Keratinocyte (primary cell): ENCODE data around the gene SLC1A1. TPM values are rescaled to one million over a fixed set of nuclear protein-coding genes. Genes with fewer than 3 reads are reported as not detected.

Experiments used
- DNase-seq: peaks from one replicate; pipeline ENCODE4 v3.0.0-alpha.2; 2011; ENCODE audit warnings: low read depth, missing footprints, low spot score
- FAIRE-seq: peaks from 2 replicates; lab custom pipeline; 2011; peaks lifted over from hg19 to GRCh38; lab: Jason Lieb, UNC
- H2AFZ ChIP-seq: 2 replicates; pipeline ENCODE4 v1.6.0; 2012; ENCODE audit warnings: low read length, control low read depth, inconsistent platforms; ENCODE audit not compliant: control insufficient read depth
- H3K27ac ChIP-seq: 2 replicates; pipeline ENCODE4 v1.5.1; 2011; ENCODE audit warnings: low read length; ENCODE audit not compliant: control insufficient read depth, insufficient read depth
- H3K27me3 ChIP-seq: 3 replicates; pipeline ENCODE4 v1.6.0; 2011; ENCODE audit warnings: low read length; ENCODE audit not compliant: control insufficient read depth, insufficient read depth; ENCODE audit errors: extremely low read depth
- H3K36me3 ChIP-seq, 2 experiments: 2 replicates in 1 of 2; 3 replicates in 1 of 2; pipeline ENCODE4 v1.5.1; 2011; ENCODE audit warnings: low read length in 2 of 2, mild to moderate bottlenecking in 1 of 2; ENCODE audit not compliant: control insufficient read depth in 2 of 2, insufficient read depth in 2 of 2; ENCODE audit errors: extremely low read depth in 1 of 2
- H3K4me1 ChIP-seq: 3 replicates; pipeline ENCODE4 v1.5.1; 2011; ENCODE audit warnings: low read length; ENCODE audit not compliant: control insufficient read depth, insufficient read depth; ENCODE audit errors: extremely low read depth
- H3K4me2 ChIP-seq: 3 replicates; pipeline ENCODE4 v1.6.0; 2011; ENCODE audit warnings: low read depth, low read length; ENCODE audit not compliant: control insufficient read depth, insufficient read depth; ENCODE audit errors: extremely low read depth
- H3K4me3 ChIP-seq, 3 experiments: fragments of 200-600 bp in 1 of 3; sonication (generic) in 1 of 3; 2 replicates in 2 of 3; 3 replicates in 1 of 3; pipeline ENCODE4 v1.5.1; 2011 to 2016; ENCODE audit warnings: low read length in 3 of 3, mild to moderate bottlenecking in 3 of 3, control low read depth in 2 of 3, inconsistent platforms in 1 of 3, low read depth in 1 of 3, mixed read lengths in 1 of 3, mixed run types in 1 of 3, moderate library complexity in 1 of 3; ENCODE audit not compliant: control insufficient read depth in 2 of 3, insufficient read depth in 2 of 3; ENCODE audit errors: extremely low read depth in 1 of 3
- H3K79me2 ChIP-seq: 2 replicates; pipeline ENCODE4 v1.6.0; 2012; ENCODE audit warnings: low read length; ENCODE audit not compliant: control insufficient read depth, insufficient read depth
- H3K9ac ChIP-seq: 3 replicates; pipeline ENCODE4 v1.6.0; 2011; ENCODE audit warnings: low read length; ENCODE audit not compliant: control insufficient read depth, insufficient read depth; ENCODE audit errors: extremely low read depth
- H3K9me1 ChIP-seq: 3 replicates; pipeline ENCODE4 v1.6.0; 2011; ENCODE audit warnings: low read length; ENCODE audit not compliant: control insufficient read depth, insufficient read depth; ENCODE audit errors: extremely low read depth
- H3K9me3 ChIP-seq: 2 replicates; pipeline ENCODE4 v1.5.1; 2012; ENCODE audit warnings: low read depth, low read length; ENCODE audit not compliant: control insufficient read depth
- H4K20me1 ChIP-seq: 3 replicates; pipeline ENCODE4 v1.6.0; 2011; ENCODE audit warnings: low read length; ENCODE audit not compliant: control insufficient read depth, insufficient read depth; ENCODE audit errors: extremely low read depth
- EZH2 ChIP-seq: IDR thresholded peaks from one replicate; pipeline ENCODE4 v1.6.1; 2012; ENCODE audit warnings: inconsistent platforms, mild to moderate bottlenecking, low read length, moderate library complexity
- dilution Hi-C: fragments of 300-500 bp; cut with MboI; formaldehyde crosslinking; loops from one replicate; pipeline ENCODE4 v1.7.0; 2020; ENCODE audit warnings: low sequenced_read_pairs; ENCODE audit not compliant: extremely low pct_ligation_motif_present
- polyA plus RNA-seq, 5 experiments: library from polyadenylated mRNA; depleted of rRNA in 3 of 5; stranded (reverse) in 3 of 5; stranded (forward) in 1 of 5; unstranded in 1 of 5; fragments of >200 nt; gene quantifications; 1 replicate in 1 of 5; 2 replicates in 3 of 5; 3 replicates in 1 of 5; pipeline versions ENCODE4 v1.2.1 to v1.2.3, GENCODE V29; 2011 to 2012; ENCODE audit warnings: missing spikeins in 2 of 5, low read depth in 1 of 5, low replicate concordance in 1 of 5
- TF ChIP-seq, protein P1 (sequence below), 3 experiments: IDR thresholded peaks in 1 of 3; conservative IDR thresholded peaks in 1 of 3; optimal IDR thresholded peaks in 1 of 3; 2 replicates in 2 of 3; 3 replicates in 1 of 3; pipeline versions ENCODE3 to v1.5.1; 2011; ENCODE audit warnings: low read length in 3 of 3, mild to moderate bottlenecking in 3 of 3, moderate library complexity in 2 of 3, control low read depth in 1 of 3, inconsistent platforms in 1 of 3; ENCODE audit not compliant: insufficient read depth in 2 of 3; ENCODE audit errors: extremely low read depth in 1 of 3

Gene SLC1A1
- polyA plus RNA-seq, 1 donor (not counting 4 experiments of a cell fraction or from before 2014, with no cell fraction given), result 0.20 TPM

DNA sequence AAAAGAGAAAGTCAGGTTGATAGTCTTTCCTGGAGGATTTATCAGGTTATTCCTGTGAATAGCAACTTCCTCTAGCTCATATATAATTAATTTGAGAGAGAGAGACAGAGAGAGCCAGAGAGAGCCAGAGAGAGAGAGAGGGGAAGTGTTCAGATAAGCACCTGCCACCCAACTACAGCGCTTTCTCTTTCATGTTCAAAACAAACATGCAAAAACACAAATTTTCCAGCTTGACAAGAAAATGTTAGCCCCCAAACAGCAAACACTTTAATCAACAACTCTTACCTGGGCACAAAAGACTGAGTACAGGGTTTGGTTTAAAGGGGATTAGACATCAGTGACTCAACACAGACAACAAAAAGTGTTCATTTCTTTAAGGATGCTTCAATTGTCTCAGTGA lies 110.1 kb downstream of the SLC1A1 start:
- H3K36me3 ChIP-seq, result no peaks in the 10 kb centered on the region
- H4K20me1 ChIP-seq, result no peaks in the 10 kb centered on the region
- dilution Hi-C loops, result no loop called here
- no peak for FAIRE-seq
- no peaks in the 10 kb centered on the region for H3K27me3 ChIP-seq
- no peak for DNase-seq
- no peaks in the 10 kb centered on the region for H3K4me1 ChIP-seq
- no peak overlapping the region for H3K4me3 ChIP-seq
- H3K9me1 ChIP-seq, result no peaks in the 10 kb centered on the region
- no peak overlapping the region for H3K27ac ChIP-seq
- no peaks in the 10 kb centered on the region for H3K79me2 ChIP-seq
- H3K9ac ChIP-seq, result no peak overlapping the region
- H3K9me3 ChIP-seq, result no peaks in the 10 kb centered on the region
- H2AFZ ChIP-seq, result no peak overlapping the region
- no peak overlapping the region for H3K4me2 ChIP-seq
- TF ChIP-seq EZH2, result no peak
- TF ChIP-seq, protein P1, sequence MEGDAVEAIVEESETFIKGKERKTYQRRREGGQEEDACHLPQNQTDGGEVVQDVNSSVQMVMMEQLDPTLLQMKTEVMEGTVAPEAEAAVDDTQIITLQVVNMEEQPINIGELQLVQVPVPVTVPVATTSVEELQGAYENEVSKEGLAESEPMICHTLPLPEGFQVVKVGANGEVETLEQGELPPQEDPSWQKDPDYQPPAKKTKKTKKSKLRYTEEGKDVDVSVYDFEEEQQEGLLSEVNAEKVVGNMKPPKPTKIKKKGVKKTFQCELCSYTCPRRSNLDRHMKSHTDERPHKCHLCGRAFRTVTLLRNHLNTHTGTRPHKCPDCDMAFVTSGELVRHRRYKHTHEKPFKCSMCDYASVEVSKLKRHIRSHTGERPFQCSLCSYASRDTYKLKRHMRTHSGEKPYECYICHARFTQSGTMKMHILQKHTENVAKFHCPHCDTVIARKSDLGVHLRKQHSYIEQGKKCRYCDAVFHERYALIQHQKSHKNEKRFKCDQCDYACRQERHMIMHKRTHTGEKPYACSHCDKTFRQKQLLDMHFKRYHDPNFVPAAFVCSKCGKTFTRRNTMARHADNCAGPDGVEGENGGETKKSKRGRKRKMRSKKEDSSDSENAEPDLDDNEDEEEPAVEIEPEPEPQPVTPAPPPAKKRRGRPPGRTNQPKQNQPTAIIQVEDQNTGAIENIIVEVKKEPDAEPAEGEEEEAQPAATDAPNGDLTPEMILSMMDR (optimal IDR thresholded peaks at IDR 0.05 in 1 of 3, IDR thresholded peaks at IDR 0.05 in 1 of 3, conservative IDR thresholded peaks at IDR 0.05 in 1 of 3; ENCODE audit: extremely low read depth in 1 of 3, insufficient read depth in 2 of 3, low read length in 3 of 3), result no peak

DNA sequence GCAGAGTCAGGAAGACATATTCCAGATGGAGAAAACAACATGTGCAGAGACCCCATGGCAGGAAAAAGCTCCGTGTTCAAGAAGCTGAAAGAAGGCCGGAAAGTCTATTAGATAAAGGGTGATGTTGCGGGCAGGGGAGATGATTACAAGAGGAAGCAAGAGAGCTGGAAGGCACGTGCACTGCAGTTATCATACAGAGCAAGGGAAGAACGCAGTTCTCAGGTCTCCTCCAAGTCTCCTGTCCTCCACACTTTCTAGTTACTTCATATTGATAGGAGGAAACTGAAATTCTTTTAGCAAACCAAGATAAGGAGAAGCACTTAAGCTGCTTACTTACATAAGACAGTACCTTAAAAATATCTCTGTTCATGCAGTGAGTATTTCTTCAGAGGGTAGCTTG lies 113.6 kb downstream of the SLC1A1 start:
- DNase-seq (no peak), FAIRE-seq (no peak)
- no peaks in the 10 kb centered on the region for H3K9me1 ChIP-seq
- no peak overlapping the region for H3K27ac ChIP-seq
- H2AFZ ChIP-seq, result no peak overlapping the region
- no peak overlapping the region for H3K4me3 ChIP-seq
- no peaks in the 10 kb centered on the region for H3K9me3 ChIP-seq
- no peaks in the 10 kb centered on the region for H3K4me1 ChIP-seq
- dilution Hi-C loops, result no loop called here
- no peaks in the 10 kb centered on the region for H3K79me2 ChIP-seq
- no peak overlapping the region for H3K9ac ChIP-seq
- no peak overlapping the region for H3K4me2 ChIP-seq
- H4K20me1 ChIP-seq, result no peaks in the 10 kb centered on the region
- TF ChIP-seq, protein P1 (optimal IDR thresholded peaks at IDR 0.05 in 1 of 3, IDR thresholded peaks at IDR 0.05 in 1 of 3, conservative IDR thresholded peaks at IDR 0.05 in 1 of 3; ENCODE audit: extremely low read depth in 1 of 3, insufficient read depth in 2 of 3, low read length in 3 of 3), result no peak
- no peak for TF ChIP-seq EZH2
- H3K36me3 ChIP-seq, result no peaks in the 10 kb centered on the region
- H3K27me3 ChIP-seq, result no peaks in the 10 kb centered on the region
